ENCODE data around the gene NPTXR.

GRCh38 chr22:38793721-38794466, 49.9 kb downstream of the NPTXR start, which contains the start of gene DNAL4:
- TF ChIP-seq CTCF (conservative IDR thresholded peaks at IDR 0.05 in 1 of 2, IDR thresholded peaks at IDR 0.05 in 1 of 2; ENCODE audit: low read depth in 1 of 2, low read length in 2 of 2) = no peak
- TF ChIP-seq EZH2 (IDR thresholded peaks at IDR 0.05; ENCODE audit: low read length, missing control alignments) = no peak
